G401 (cell line): ENCODE results near the gene MYO1H. TPM values are rescaled to one million over a fixed set of nuclear protein-coding genes. Genes with fewer than 3 reads are reported as not detected.
A peak's percentile ranks its signal among the peaks of the same experiment; 100 is the strongest.

Source experiments
- DNase-seq: peaks from one replicate; pipeline ENCODE4 v3.0.0-alpha.2; 2015; ENCODE audit warnings: low spot score
- in situ Hi-C: cut with HindIII; loops from 2 replicates; pipeline ENCODE4 v1.10.0; 2016; ENCODE audit warnings: low sequenced_read_pairs, mixed read lengths
- total RNA-seq: library from RNA; depleted of rRNA; stranded (reverse); fragments of >200 nt; shearing (Covaris generic); gene quantifications from 2 replicates; pipeline ENCODE4 v1.2.3, GENCODE V29; 2014

The MYO1H gene
- total RNA-seq, 1 experiment from 2014 or later: not detected

- no peak for DNase-seq
- in situ Hi-C loops: no loop called here
Observed at GRCh38 chr12:109440851-109441490, 93.3 kb downstream of the MYO1H start.

GRCh38 chr12:109443794-109444193 lies 96.1 kb downstream of the MYO1H start:
- DNase-seq: no peak
- in situ Hi-C loops: no loop called here

DNA sequence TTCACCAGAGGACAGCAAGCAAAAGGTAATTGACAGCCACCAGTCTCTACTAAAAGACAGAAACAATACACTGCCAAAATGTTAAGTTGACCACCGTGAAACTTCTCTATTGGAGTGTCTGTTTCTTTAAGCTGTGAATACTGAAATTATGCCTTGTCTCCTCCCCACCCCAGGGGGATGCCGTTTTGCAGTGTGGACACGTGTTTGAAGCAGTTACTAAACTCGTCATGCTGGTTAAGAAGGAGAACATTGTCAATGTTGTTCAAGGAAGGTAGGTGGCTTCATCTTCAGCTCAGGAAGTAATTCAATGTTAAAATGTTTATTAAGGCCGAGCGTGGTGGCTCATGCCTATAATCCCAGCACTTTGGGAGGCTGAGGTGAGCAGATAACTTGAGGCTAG lies 96.6 kb downstream of the MYO1H start:
- DNase-seq: no peak
- in situ Hi-C loops: no loop called here

GRCh38 chr12:109445191-109445609 lies 97.5 kb downstream of the MYO1H start:
- no peak for DNase-seq
- in situ Hi-C loops: no loop called here

DNA sequence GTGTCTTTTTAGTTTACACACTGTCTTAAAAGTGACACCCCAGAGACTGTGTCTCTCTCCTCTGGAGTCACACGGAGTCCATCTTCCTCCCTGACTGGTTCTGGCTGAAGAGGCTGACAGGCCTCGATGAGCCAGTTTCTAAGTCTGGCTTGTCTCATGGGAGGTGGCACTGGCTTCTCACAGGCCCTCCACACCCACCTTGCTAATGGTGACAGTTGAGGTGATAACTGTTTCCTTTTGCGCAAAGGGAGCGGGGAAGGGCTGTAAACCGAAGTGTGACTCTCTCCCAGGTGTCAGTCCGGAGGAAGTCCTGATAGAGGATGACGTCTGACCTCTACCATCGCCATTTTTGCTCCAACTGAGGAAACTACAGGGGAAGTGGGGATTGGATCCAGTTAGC lies 99.2 kb downstream of the MYO1H start:
- in situ Hi-C loops: no loop called here
- DNase-seq: no peak

DNA sequence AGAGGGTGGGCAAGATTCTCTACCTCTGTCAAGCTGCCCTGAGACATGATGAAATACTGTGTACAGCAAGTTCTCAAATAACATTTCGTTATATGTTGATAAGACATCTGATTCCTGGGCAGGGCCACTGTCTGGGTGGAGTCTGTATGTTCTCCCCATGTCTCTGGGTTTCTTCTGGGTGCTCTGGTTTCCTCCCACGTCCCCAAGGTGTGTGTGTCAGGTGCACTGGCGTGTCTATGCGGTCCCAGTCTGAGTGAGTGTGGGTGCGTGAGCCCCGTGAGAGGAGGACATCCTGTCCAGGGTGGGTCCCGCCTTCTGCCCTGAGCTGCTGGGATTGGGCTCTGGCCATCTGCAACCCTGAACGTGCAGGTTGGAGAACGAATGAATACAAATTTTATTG lies 99.8 kb downstream of the MYO1H start:
- in situ Hi-C loops: no loop called here
- DNase-seq: no peak

- in situ Hi-C loops: no loop called here
Observed at GRCh38 chr12:109448272-109448671, 100.6 kb downstream of the MYO1H start.

GRCh38 chr12:109448707-109449390 lies 101.1 kb downstream of the MYO1H start:
- in situ Hi-C loops: no loop called here

More at GRCh38 chr12:109448272-109448671, 100.6 kb downstream of the MYO1H start:
- DNase-seq: no peak

GRCh38 chr12:109449845-109450532 lies 102.3 kb downstream of the MYO1H start:
- in situ Hi-C loops: no loop called here
- no peak for DNase-seq

More at GRCh38 chr12:109448707-109449390, 101.1 kb downstream of the MYO1H start:
- DNase-seq: no peak

GRCh38 chr12:109450980-109451379 lies 103.3 kb downstream of the MYO1H start:
- in situ Hi-C loops: no loop called here
- no peak for DNase-seq

DNA sequence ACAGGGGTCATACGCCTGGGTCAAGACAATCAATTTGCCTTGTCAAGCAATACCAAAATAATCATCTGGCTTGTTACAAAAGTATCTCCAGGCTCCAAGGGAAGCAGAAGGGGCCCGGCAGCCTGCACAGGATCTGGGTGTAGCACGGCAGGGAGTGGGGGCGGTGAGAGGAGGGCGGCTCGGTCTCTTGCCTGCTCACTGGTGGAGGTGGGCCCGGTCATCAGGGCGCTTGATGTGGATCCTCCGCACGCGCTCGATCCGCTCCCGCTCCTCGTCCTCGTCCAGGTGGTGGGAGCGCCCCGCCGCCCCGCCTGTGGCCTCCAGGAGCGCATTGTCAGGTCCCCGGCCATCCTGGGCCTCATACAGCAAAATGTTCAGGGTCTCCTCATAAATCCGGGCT lies 103.7 kb downstream of the MYO1H start:
- DNase-seq: no peak
- in situ Hi-C loops: no loop called here

DNA sequence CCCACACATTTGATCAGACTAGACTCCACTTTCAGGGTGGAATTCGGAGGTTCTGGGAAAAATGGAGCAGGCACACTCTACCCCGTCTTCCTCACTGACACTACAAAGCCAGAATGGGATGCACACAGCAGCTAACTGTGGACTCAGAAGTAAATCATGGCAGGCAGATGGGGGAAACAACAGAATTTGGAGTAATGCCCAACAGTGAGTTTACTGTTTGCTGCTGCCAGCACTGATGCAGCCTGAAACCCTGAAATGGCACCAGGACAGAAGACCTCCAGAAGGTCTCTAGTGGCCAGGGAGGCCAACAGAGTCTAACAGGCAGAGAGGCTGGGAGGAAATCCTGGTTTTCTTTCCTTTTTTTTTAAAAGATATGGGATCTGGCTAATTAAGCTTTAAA lies 104.8 kb downstream of the MYO1H start:
- DNase-seq: peak; percentile 66
- in situ Hi-C loops: no loop called here

DNA sequence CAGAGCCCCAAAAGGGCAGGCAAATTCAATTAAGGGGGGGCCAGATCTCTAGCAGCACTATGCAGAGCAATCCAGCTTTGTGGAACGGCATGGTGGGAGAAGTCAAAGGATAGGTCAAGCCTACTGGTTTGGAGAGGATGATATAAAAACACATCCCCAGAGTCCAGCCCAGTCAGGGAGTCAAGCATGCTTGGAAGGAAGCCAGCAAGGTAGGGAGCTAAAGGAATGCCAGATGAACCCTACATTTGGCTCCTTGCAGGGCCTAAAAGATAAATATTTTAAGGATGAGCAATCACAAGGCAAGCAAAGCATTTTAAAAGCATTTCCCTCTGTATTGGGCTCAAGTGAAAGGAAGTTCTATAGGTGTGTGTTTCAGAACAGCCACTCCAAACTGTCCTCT lies 108.0 kb downstream of the MYO1H start:
- in situ Hi-C loops: no loop called here
- no peak for DNase-seq

DNA sequence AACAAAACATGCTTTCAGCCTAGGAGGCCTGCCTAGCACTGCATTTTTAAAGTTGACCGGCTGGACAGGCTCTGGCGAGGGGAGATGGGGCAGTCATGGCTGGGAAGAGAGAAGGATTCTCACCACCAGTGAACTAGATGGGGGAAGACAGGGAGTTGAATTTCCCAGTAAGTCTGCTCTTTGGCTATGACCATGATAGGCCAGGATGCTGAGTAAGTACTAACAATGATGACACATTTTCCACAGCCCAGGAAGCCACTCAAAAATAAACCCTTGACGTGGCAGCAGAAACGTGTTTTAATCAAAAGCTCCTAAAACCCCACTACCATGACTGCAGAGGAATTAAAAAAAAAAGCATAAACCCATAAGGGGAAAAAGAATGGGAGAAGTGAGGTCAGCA lies 110.4 kb downstream of the MYO1H start:
- DNase-seq: no peak
- in situ Hi-C loops: no loop called here

DNA sequence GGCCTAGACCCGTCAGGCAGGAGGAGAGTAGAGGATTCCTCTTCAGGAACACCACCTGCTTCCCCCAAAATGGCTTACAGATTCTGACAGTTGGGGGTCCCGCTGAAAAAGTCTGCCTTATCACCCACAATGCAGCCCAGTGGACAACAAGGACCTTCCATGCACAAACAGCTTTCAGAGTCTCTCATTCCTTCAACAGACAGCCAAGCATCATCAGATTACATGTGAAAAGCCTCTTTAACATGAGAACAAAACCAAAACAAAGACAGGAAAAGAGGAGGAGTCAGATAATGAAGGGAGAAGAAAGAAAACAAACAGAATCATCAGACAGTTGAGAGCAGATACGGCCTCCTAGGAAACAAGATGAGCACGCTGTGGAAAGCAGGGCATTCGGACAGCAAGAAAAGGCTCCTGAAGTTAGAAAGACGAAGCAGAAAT lies 111.1 kb downstream of the MYO1H start:
- in situ Hi-C loops: no loop called here
- DNase-seq: no peak

DNA sequence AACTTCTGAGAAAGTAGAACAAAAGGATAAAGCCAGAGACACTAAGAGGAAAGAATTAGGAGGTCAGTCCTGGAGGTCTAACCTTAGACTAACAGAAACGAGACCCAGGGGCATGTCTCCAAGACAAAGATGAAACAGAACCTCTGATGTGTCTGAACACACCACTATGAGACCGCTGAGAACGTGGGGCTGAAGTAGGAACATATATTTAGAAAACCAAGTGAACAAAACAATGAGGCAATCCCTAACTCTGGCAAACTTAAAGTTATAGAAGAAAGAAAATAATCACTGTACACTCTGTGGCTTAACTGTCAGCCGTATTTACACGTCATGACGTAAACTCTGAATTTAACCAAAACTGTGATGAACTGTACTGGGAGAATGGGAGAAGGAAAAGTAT lies 111.5 kb downstream of the MYO1H start:
- in situ Hi-C loops: no loop called here
- DNase-seq: no peak

DNA sequence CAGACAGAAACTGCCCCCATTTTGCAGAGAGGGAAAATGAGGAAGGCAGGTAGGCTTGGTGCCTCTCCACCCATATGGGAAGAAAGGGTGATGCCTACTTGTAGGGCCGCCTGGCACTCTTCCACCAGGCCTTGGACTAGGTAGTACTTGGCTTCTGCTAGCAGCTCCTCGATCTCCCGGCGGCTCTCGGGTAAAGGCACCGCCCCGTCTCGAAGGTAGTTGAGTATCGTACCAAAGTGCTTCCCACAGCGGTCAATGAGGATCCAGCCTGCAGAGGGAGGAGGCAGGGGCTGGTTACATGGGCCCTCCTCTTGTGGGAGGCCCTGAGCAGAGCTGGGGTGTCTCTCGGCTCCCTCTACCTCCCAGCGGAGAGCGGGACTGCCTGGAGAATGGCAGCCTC lies 112.8 kb downstream of the MYO1H start:
- no peak for DNase-seq
- in situ Hi-C loops: no loop called here

DNA sequence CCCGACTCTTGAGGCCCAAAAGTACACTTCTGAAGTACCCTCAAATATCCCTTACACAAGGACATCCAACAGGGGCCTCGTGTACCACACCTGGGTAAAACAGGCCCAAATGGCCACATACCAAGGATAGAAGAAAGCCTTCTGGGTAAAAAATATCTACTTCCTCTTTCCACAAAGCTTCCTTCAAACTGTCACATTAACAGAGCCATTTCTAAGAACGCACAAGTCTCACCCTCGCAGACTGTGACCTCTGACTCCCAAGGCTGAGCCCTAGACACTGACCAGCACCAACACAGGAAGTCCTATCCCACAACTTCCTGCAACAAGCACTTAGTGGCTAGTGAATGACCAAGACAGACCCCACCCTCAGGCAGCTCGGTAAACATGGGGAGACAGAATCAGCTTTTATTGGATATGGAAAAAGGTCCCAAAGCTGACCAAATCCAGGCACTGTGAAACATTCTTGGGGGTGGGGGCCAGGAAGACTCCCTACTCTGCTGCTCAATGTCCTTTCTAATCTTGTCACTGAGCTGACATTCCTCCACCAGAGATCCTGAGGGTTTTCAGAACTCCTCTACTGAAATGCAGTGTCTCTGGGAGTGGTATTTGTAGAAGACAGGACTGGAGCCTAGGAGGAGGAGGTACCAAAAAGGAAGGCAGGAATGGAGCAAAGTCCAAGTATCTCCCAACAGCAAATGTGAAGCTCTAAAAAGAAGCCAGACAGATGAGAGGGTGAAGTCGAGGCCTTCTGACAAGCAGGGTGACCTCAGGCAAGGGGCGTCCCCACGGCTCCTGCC lies 113.5 kb downstream of the MYO1H start:
- DNase-seq: no peak
- in situ Hi-C loops: no loop called here

DNA sequence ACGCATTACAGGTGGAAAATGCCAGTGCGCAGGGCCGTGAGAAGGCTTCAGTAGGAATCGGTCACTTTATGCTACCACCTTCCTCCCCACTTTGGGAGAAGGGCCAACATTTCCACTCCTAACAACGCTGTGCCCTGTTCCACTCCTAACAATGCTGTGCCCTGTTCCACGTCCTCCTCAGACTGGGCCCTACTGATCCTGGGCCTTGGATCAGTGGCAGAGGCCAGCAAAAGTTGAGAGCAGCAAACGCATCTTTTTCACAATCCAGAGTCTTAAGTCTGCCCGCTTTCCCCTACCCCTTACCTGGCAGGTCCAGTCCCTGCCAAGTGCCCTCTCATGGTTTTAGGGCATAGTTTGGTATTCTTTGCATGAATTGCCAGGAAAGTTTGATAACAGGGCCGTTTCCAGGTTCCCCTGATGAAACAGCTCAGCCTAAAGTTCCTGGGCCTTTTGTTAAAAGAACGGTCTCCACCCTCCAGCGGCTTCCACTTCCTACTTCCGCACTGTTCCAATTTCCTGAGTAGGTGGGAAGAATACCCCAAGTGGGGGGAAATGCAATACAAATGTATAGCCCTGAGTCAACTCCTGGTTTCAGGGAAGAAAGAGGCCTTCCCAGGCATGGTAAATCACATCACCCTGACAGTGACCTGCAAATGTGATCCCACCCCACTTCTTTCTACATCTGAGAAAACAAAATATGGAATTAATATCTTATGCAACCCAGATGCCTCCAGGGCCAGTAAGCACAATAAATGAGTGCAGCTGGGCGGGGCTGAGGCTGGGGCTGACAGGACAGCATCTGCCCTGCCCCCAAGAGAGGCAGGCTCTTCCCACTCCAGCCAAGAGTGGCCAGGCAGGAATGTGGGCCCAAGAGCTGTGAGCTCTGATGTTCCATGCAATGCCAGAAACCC lies 114.4 kb downstream of the MYO1H start:
- in situ Hi-C loops: no loop called here
- DNase-seq: no peak
